KG1 (cell line): ENCODE data around the gene OSR1.
"Not testable (repeated sequence)": the region's sequence is repeated elsewhere in the genome, so short reads cannot be mapped to it uniquely, and the experiment has no call there.

Source experiments
- DNase-seq: peaks from one replicate; lab custom pipeline; 2025; lab: John Stamatoyannopoulos, UW

OSR1 gene

DNA sequence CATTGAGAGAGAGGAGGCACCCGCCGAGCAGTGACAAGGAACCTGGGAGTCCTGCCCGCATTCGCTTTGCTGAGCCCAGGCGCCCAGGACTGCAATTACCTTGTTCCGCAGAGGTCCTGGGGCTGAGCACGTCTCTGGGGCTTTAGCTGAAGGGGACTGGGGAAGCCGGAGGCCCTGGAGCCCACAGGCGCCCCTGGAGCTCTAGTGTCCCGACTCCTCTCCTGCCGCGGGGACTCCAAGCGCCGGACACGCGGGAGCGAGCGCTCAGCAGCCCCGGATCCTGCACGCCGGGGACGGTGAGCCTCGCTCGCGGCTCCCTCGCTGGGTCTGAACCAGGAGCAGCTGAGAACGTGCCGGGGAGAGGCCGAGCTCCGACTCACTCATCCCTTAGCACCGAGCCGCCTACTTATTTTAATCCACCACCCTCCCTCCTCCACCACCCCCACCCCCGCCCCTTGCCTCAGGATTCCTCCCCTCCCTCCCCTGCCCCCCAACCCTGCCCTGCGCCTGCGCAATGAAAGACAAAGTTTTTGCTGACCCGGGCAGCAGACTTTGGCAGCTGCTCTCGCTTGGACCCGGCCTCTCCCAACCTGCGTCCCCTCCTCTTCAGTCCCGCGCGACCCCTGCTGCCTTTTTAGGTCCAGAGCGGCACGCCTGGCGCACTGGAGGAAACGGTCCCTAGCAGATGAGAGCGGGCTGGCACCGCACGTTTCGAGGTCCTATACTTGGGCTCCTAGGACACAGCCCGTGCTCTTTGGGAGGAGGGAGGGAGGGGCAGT, at the start of gene OSR1:
Gene OSR1, minus strand, starts transcription at position 382 of the 779 bp plus-strand sequence. CDS start 4,818 bp downstream, outside the sequence.
- DNase-seq, result no peak

DNA sequence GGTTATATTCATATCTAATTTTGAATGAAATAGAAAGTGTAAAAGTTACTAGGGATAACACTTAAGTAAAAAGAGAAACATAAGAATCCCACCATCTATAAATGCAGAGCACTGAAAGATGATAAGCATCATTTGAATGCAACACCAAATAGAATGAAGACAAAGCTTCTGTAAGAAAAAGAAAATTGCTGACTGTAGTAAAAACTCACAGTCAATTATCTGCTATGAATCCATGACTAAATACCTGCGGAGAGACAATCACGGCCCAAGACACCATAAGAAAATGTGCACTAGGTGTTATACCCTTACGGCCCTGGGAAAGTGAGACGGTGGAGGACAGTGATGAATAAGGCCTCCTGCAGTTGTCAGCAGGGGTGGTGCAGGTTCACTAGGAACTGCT, 45.4 kb upstream of the OSR1 start:
- no peak for DNase-seq

DNA sequence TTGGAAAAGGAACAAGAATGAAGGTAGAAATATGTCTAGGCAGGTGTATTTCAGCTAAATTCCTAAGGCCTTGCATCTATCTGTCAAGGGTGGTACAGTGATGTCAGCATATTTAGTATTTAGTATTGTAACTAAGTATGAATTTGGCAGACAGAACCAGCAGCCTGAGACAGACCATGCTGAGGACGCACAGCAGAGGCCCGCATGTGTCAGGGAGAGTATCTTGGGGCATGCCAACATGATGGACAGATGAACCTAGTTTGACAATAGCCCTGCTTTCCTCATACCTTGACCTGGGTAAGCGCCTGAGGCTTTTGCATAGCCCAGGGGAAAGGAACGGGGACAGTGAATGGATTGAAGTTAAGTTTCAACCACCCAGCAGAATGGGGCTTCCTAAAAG, 33.8 kb upstream of the OSR1 start:
- DNase-seq, result no peak

DNA sequence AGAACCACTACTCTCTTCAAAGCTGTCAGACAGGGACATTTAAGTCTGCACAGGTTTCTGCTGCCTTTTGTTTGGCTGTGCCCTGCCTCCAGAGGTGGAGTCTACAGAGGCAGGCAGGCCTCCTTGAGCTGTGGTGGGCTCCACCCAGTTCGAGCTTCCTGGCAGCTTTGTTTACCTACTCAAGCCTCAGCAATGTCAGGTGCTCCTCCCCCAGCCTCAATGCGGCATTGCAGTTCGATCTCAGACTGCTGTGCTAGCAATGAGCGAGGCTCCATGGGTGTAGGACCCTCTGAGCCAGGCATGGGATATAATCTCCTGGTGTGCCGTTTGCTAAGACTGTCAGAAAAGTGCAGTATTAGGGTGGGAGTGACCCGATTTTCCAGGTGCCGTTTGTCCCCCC, 31.0 kb upstream of the OSR1 start:
- DNase-seq, result not testable (repeated sequence)

DNA sequence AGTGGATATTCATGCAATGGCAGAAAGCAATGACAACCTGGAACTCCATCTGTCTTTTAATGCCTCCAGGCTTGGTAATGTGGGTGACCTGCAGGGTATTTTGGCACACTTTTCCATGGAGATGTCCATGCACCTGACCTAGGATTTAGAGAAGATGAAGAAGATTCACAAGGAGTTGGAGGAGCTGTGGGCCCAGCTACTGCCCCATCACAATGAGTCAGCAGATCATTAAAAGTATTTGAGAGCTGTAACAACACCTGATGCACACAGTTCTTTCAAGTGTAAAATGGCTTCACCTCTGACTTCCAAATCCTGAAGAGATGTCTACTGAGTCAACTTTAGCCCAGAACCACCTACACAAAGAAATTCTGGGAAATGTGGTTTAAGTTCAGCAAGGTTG, 22.1 kb upstream of the OSR1 start:
- no peak for DNase-seq

DNA sequence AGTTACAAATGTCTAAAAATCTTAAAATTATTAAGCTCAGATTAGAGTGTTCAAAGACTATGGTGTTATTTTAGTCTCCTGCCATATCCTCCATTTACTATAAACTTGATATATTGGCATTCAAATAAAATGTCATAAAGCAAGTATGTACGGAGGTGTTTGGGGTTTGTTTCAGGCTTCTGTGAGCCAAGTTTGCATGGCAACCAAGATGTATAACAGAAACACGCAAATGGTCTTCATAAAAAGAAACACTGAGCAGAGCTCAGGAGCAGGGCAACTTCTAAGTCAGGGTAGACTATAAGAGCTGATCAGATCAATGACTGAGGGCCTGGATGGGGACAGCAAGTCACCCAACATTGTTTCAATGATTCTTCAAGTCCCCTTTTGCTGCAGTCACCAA, 20.5 kb upstream of the OSR1 start:
- no peak for DNase-seq

DNA sequence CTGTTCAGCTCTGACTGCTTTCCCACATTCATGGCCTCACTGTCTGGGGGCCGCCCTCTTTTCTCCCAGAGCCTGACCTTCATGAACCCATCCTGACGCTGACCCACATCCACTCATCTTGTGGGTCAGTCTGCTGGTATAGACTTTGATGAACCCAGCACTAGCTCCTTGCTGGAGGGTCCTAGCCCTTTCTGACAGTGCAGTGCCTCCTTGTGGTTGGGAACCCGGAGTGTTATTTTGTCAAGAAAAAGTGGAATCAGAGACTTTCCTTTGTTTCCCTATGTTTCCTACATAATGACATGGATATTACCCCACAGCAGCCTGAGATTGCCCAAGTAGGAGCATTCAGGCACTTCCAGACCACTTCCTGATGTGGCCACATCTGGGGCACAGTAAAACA, 19.3 kb upstream of the OSR1 start:
- no peak for DNase-seq

DNA sequence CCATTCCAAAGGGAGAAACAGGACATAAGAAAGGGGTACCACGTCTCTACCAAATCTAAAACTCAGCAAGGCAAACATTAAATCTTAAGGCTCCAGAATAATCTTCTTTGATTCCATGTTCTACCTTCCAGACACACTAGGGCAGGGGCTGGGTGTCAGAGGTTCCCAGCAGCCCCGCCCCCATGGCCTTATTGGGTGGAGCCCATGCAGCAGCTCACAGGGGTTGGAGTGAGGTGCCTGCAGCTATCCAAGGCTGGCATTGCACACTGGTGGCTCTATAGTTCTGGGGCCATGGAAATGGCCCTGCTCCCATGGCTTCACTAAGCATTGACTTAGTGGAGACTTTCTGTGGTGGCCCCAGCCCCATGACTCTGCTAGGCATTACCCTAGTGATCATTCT, 14.9 kb upstream of the OSR1 start:
- no peak for DNase-seq

DNA sequence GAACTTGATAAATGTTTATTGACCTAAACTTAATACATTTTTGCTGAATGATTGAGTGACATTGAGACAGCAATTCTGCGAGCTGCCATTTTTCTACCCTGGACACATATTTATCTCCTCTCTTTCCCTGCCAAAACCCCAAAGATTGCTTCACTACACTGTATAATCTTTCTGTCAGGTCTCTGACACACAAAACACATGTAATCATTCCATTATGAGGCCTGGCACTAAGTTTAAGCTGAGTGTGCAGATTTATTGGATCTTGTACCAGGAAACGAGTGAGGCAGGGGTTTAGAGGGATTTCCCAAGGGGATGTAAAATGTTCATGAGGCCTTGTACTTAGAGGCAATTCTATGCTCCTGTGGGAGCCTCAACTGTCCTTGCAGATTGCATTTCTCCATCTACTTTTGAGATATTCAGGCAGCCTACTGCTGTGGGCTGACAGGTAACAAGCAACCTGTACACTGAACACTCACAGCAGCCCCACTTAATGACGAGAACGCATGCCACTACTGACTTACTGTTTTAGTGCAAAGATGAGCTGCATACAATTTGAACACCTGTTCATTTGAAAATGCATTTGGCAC, 13.7 kb upstream of the OSR1 start:
- no peak for DNase-seq

DNA sequence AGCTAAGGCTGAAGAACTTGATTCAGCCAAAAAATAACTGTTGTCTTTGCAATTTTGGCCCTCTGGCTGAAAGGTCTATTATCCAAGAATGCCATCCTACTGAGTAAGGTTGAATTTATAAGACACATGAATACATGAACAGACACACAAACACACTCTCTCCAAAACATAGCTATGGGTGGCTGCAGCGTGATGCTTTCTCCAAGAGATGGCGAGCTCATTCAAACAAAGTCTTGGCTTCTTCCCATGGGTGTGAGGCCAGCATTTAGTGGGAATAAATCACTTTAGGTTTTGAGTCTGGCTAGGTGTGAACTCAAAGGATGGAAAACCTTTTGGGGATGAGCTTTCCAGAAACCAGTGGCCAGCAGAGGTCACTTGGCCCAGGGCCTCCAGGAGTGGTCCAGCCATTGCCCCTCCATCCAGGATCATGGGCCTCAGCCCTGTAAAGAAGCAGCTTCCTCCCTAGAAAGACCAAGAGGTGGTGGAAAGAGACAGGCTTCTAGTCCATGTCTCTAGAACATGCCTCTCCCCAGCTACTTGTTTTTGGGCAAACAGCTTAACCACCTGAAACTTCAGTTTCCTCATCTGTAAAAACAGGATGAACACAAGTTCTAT, 11.0 kb upstream of the OSR1 start:
- no peak for DNase-seq

DNA sequence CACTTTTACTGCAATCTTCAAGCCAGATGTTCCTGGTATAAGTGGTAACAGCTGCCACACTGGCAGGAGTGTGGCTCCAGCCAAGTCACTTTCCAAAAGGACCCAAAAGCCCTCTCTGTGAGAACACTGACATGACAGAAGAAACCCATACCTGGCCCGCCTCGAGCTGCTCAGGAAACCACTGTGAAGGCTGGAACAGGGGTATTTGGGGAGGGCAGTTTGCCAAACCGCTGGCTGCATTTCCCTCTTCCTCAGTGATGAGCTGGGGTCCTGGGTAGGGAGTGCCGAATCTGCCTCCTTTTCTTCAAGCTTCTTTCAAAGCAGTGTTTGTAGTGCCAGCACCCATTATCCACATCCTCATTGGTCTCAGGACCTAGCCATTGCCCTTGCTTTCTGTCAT, 10.3 kb upstream of the OSR1 start:
- DNase-seq, result no peak

DNA sequence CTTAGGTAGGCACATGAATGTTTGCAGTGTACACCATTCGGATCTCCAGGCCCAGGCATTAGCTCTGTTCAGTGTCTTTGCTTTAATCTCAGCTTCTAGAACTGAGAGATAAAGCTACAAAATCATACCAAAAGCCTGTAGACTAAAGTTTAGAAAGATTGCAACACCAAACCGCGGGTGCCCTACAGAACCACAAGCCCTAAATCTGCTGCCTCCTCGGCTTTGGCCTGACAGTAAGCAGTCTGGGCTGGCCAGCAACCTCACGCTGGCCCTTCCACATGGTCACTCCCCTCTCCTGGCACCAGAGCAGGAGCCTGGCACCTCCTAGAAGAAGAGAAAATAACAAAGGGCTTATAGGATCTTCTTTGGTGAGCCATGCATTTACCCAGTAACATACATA, 8.9 kb upstream of the OSR1 start:
- DNase-seq, result no peak

DNA sequence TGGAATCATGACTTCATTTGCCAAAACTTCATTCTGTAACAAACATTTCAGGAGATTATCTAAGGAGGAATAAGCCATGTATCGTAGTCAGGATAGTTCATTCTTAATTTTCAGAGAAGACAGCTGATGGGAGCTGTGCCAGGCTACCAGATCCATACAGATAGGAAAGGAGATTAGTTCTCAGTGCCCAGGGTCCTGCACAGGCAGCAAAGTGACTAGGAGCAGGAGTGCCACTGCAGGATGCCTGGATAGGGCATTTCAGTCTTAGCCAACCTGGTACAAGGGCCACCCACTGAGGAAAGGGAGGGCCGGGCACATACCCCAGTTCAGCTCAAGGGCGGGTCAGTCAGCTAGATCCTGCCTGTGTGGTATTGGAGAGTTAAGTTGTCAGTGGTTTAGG, 6.7 kb upstream of the OSR1 start:
- no peak for DNase-seq

DNA sequence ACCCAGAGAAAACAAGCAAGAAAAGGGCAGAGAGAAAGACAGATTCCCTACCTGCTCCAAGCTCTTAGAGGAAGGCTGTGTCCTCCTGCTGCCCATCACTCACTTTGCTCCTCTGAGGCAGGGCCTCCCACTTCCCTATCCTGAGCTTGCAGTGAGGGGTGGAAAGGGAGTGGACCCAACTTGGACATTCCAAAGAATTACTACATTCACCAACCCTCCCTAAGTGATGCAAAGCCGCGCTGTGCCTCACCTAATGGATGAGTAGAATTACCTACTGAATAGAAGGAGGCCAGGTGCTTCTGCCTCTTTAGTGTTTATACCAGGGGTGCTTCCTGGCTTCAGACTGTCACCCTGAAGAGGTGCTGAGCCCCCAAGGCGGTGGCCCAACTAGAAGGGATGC, 5.6 kb upstream of the OSR1 start:
- no peak for DNase-seq

DNA sequence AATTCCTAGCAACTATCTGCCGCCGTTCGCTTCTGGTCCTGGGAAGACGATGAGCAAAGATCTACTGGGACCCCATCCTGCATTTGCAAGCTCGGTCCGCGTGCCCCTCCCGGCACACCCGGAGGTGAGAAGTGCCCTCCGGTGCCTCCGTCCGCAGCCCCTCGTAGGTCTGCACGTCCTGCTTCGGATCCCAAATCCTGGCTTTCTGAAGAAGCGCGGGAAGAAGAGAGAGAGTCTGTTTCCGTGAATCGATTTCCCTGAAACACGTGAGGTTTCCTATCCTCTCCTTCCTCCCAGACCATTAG, 5.0 kb upstream of the OSR1 start:
- no peak for DNase-seq

DNA sequence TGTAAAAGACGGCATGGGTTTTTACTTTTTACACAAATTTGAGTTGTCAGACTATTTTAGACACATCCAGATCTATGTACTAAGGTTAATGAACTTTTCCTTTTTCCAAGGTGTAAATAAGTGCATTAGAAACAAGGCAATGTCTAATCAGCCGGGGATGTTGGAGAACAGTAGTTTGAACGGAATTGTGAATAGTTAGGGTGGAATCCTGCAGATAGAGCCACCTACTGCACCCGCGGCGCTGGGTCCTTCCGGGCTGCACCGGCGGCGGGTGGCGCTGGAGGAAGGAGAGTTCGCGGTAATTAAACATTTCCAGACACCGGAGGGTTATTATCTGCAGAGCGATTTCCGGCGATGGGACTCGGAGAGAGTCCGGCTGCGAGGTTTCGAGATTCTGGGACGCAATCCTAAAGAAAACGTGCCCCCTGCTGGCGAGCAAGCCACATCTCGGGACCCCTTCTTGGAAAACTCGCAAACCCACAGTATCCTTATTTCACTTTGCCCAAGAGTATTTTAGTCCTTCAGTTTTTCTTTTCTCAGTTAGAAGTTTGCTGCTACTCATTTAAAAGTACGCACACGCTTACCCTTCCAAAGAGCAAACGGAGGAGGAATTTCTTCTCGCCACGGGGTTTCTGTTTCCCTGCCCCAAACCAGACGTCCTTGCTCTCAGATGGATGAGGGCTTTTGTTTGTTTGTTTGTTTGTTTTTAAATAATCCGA, 4.5 kb upstream of the OSR1 start:
- DNase-seq, result no peak

DNA sequence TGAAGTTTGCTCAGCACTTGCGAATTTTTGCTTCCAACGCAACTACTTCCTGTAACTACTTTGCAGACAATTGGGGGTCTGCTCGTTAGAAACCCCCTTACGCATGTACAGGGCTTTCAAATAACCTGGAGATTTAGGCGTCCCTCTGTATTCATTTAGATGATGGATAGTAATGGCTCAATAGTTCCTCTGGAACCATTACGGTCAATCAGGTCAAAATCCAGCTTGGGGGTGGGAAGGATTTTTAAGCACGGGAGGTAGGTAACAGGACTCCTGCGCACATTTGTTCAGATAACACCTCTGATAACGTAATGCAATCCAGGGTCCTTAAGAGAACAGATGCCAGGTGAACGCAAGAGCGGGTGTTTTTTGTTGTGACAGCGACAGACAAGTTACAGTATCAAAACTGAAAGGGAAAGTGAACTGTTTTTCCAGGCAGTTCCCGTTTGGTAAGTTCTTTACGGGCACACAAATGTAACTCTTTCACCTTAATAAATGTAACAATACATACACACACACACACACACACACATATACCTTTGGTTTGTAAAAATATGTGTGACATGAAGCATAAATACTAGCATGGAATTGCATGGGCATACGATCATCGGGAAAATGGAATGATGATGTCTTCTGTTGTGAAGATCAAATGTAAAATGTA, 3.8 kb upstream of the OSR1 start:
- DNase-seq, result no peak

DNA sequence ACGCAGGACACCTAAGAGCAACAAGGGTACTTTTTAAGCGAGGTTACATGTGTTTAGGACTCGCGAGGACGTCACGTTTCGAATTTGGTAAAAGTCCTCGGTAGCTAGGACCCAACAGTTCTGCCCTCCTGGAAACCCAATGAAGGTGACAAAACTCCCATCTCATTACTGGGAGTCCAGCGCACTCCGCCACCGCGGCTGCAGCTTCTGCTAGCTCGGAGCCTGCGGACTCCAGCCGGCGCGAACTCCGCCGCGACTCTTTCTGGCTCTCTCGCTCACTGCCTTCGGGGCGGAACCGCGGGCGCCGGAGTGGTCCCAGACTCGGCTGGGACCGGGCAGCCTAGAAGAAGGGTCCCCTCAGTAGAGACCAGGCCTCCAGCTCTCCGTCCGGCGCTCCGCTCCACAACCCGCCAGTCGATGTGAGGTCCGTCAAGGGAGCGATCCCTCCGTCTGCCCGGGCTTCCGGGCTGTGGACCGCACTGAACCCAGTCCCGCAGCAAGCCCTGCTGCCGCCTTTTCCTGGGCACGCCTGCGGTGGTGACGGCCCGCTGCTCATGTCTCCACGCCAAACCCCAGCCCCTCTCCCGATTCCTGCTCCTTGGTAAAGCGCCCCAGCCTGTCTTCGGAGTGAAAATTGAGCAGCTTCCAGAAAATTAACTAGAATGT, 3.0 kb upstream of the OSR1 start:
- DNase-seq, result no peak

DNA sequence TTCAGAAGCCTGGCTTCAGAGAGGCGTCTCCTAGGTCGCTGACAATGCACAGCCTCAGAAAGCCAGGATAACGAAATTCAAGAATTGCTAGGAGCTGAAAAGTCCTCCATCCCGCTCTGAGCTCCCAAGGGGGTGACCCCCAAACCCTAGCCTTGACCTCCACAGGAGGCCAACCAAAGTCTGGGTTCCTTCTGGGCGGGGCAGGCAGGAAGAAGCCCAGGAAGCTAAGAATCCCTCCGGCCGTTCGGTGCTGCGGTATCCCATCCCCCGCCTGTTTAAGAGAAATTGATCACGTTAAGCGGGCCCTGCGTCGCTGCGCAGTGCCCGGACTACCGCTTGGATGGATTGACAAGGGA, 2.5 kb upstream of the OSR1 start:
- DNase-seq, result no peak

DNA sequence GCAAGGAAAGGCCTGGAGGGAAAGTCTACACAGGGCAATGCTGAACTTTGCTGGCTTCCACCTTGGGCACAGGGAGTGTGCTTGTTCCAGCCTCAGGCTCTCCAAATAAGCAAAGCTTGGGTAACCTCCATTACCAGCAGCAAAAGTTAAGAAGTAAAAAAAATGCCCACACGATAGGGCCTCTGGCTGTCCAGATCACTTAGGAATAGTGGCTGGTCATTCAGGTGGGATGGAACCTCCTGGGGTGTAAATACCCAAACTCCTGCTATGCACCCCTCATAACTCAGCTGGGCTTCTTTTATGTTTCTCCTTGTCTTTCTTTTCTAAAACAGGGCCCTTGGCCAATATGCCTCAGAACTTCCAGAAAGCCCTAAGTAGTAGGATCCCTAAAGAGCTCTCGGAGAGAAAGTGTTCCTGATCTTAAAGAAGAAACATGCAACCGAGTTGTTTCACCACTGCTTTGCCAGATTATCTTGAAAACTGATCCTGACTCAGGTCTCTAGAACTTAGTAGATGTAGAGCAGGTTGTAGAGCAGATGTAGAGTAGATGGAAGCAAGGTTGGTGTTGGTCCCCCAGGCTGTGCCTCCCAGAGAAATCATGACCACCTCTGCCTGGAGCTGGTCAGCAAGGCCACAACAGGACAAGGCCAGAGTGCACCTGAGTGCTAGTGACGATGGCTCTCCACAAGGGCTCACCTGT, 2.0 kb upstream of the OSR1 start:
- no peak for DNase-seq

DNA sequence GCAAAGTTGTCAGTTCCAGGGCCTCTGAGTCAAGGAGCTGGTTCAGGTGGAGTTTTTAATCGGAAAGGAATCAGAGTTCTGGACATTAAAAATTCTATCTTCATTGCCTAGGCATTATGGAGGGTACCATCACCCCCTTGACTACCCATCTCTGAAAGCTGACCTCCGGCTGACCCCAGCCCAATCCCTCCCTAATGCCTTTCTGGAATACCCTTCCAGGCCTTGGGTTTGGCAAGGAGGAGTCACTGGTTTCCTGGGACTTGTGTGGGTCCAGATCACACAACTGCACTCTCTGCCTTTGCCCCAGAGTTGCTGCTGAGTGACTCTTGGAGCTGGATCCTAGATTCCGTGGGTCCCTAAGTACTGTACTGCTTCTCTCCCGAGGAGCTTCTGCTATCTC, 1.0 kb upstream of the OSR1 start:
- no peak for DNase-seq

DNA sequence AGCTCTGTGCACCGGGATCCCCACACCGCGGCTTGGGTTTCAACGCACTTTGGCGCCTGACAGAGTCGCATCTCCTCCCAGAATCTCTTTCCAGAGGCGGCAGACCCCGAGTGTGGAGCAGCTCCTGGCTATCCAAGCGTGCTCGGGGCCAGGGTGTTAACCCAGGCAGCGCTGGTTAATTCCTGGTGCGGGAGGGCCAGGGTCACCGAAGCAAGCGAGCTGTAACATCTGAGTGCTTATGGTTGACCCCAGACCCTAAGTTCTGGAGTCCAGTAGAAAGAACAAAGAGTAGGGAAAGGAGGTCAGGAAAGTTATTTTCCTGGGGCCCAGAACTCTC, 566 bp upstream of the OSR1 start:
- no peak for DNase-seq
